SU-DHL-6 (cell line): ENCODE measurements around the gene ST7.

Experiments
- H2AFZ ChIP-seq: fragments of 200-600 bp; sonication (generic); 2 replicates; pipeline ENCODE4 v1.6.1; 2014; ENCODE audit warnings: low read depth, mild to moderate bottlenecking, moderate library complexity, mixed read lengths, antibody characterized with exemption, low read length; ENCODE audit not compliant: severe bottlenecking
- H3F3A ChIP-seq: fragments of 200-600 bp; shearing (Covaris generic); 2 replicates; pipeline ENCODE4 v1.6.0; 2016; ENCODE audit warnings: antibody characterized with exemption, mild to moderate bottlenecking; ENCODE audit not compliant: insufficient read depth
- H3K27ac ChIP-seq: fragments of 200-600 bp; sonication (generic); 2 replicates; pipeline ENCODE4 v1.5.1; 2016; ENCODE audit warnings: low read depth, mild to moderate bottlenecking, low read length, moderate library complexity, mixed read lengths
- H3K27me3 ChIP-seq: fragments of 200-600 bp; sonication (generic), shearing (Covaris generic); 2 replicates; pipeline ENCODE4 v1.6.0; 2014; ENCODE audit warnings: mild to moderate bottlenecking, low read length
- H3K36me3 ChIP-seq: fragments of 200-600 bp; sonication (generic); 2 replicates; pipeline ENCODE4 v1.6.1; 2014; ENCODE audit warnings: mild to moderate bottlenecking, low read length, mixed read lengths
- H3K4me2 ChIP-seq: fragments of 300-600, 200-600 bp; shearing (Covaris generic), sonication (generic); 2 replicates; pipeline ENCODE4 v1.6.0; 2014; ENCODE audit warnings: low read length, low read depth, mild to moderate bottlenecking; ENCODE audit not compliant: poor library complexity, severe bottlenecking
- H3K4me3 ChIP-seq: fragments of 200-600 bp; sonication (generic); 2 replicates; pipeline ENCODE4 v1.5.1; 2014; ENCODE audit warnings: antibody characterized with exemption, low read length, mild to moderate bottlenecking, mixed read lengths; ENCODE audit not compliant: insufficient read depth, poor library complexity, severe bottlenecking
- H3K79me2 ChIP-seq: fragments of 200-600 bp; sonication (generic); 2 replicates; pipeline ENCODE4 v1.6.1; 2014; ENCODE audit warnings: mild to moderate bottlenecking, low read length, moderate library complexity; ENCODE audit not compliant: insufficient read depth
- H3K9ac ChIP-seq: fragments of 200-600 bp; sonication (generic); 2 replicates; pipeline ENCODE4 v1.7.0; 2014; ENCODE audit warnings: mild to moderate bottlenecking, low read length
- H3K9me2 ChIP-seq: fragments of 200-600 bp; sonication (generic); replicated peaks from 2 replicates; pipeline ENCODE4 v1.6.1; 2014; ENCODE audit warnings: low read length; ENCODE audit not compliant: insufficient read depth
- H3K9me3 ChIP-seq: fragments of 200-600 bp; sonication (generic); 2 replicates; pipeline ENCODE4 v1.6.1; 2014; ENCODE audit warnings: low read length, mixed read lengths; ENCODE audit not compliant: insufficient read depth
- H4K20me1 ChIP-seq: fragments of 200-600 bp; sonication (generic); 2 replicates; pipeline ENCODE4 v1.6.1; 2014; ENCODE audit warnings: low read depth, mild to moderate bottlenecking, antibody characterized with exemption, low read length, moderate library complexity, mixed read lengths
- CTCF ChIP-seq: fragments of 200-600 bp; sonication (generic); IDR thresholded peaks from one replicate; pipeline ENCODE4 v1.5.1; 2017; ENCODE audit warnings: antibody characterized with exemption, mild to moderate bottlenecking, low read length, moderate library complexity; ENCODE audit not compliant: insufficient read depth, poor library complexity, severe bottlenecking
- EZH2phosphoT487 ChIP-seq: fragments of 200-600 bp; sonication (generic), shearing (Covaris generic); conservative IDR thresholded peaks from 2 replicates; pipeline ENCODE4 v1.6.1; 2018; ENCODE audit warnings: mild to moderate bottlenecking, antibody characterized with exemption, low read length, moderate library complexity, mixed read lengths

Gene ST7

GRCh38 chr7:116963234-116963633 is 9.9 kb downstream of the ST7 start:
- Histone ChIP-seq H2AFZ (no peak overlapping the region), H3K9ac (no peak overlapping the region), H3K27me3 (no peaks in the 10 kb centered on the region), H3K36me3 (no peaks in the 10 kb centered on the region), H3K27ac (no peak overlapping the region), H4K20me1 (no peaks in the 10 kb centered on the region), H3K9me3 (no peaks in the 10 kb centered on the region), H3K79me2 (no peaks in the 10 kb centered on the region; the same call in 1 of the 2 replicates), H3K9me2 (no peaks in the 10 kb centered on the region), H3K4me2 (no peak overlapping the region), H3F3A (no peaks in the 10 kb centered on the region), H3K4me3 (no peak overlapping the region)
- TF ChIP-seq EZH2phosphoT487 = no peak
- TF ChIP-seq CTCF = no peak

- no peak overlapping the region for H2AFZ ChIP-seq
- H3K4me3 ChIP-seq = no peak overlapping the region
- no peaks in the 10 kb centered on the region for H3F3A ChIP-seq
- H3K36me3 ChIP-seq = no peaks in the 10 kb centered on the region
- no peak overlapping the region for H3K9ac ChIP-seq
- H3K9me2 ChIP-seq = no peaks in the 10 kb centered on the region
- TF ChIP-seq EZH2phosphoT487 (no peak), CTCF (no peak)
- no peaks in the 10 kb centered on the region; the same call in 1 of the 2 replicates for H3K79me2 ChIP-seq
- no peak overlapping the region for H3K4me2 ChIP-seq
- H3K27ac ChIP-seq = no peak overlapping the region
- H3K9me3 ChIP-seq = no peaks in the 10 kb centered on the region
- H4K20me1 ChIP-seq = no peaks in the 10 kb centered on the region
- no peaks in the 10 kb centered on the region for H3K27me3 ChIP-seq
These were observed 13.3 kb downstream of the ST7 start for GRCh38 chr7:116966601-116967000.

GRCh38 chr7:116967254-116967922 is 14.1 kb downstream of the ST7 start:
- no peaks in the 10 kb centered on the region for H3K9me3 ChIP-seq
- no peak overlapping the region for H3K9ac ChIP-seq
- H2AFZ ChIP-seq = no peak overlapping the region
- no peaks in the 10 kb centered on the region for H3K36me3 ChIP-seq
- H3K9me2 ChIP-seq = no peaks in the 10 kb centered on the region
- no peaks in the 10 kb centered on the region; the same call in 1 of the 2 replicates for H3K79me2 ChIP-seq
- no peaks in the 10 kb centered on the region for H4K20me1 ChIP-seq
- no peak overlapping the region for H3K4me2 ChIP-seq
- no peaks in the 10 kb centered on the region for H3K27me3 ChIP-seq
- no peak overlapping the region for H3K4me3 ChIP-seq
- no peaks in the 10 kb centered on the region for H3F3A ChIP-seq
- no peak for TF ChIP-seq EZH2phosphoT487
- TF ChIP-seq CTCF = no peak
- no peak overlapping the region for H3K27ac ChIP-seq
